Peyer's patch (tissue), 4 donors: ENCODE data around the gene SLN.

Experiments used
- CTCF ChIP-seq, 6 experiments: fragments of 450-650 bp in 4 of 6; fragments of 200-600 bp in 2 of 6; sonication (generic) in 1 of 6; IDR thresholded peaks; one replicate each; pipeline ENCODE4 v1.5.1; 2017 to 2019; ENCODE audit warnings: antibody characterized with exemption in 6 of 6, mild to moderate bottlenecking in 3 of 6, moderate library complexity in 1 of 6
- POLR2A ChIP-seq, 2 donors: fragments of 450-650 bp; IDR thresholded peaks; one replicate each; pipeline ENCODE4 v1.5.1; 2017; ENCODE audit warnings: antibody characterized with exemption in 2 of 2, mild to moderate bottlenecking in 2 of 2, moderate library complexity in 2 of 2

- TF ChIP-seq CTCF (IDR thresholded peaks at IDR 0.05) (no peak), POLR2A (IDR thresholded peaks at IDR 0.05) (no peak)
These were observed 45.8 kb upstream of the SLN start for GRCh38 chr11:107757661-107758060.
